Stimulated activated CD4-positive, alpha-beta T cell treated with anti-CD3 and anti-CD28 coated beads, Interleukin-15, amount 100 ng/mL, for 1 hour (primary cell): ENCODE measurements around the gene SMARCAL1.
"Not testable (repeated sequence)": the region's sequence is repeated elsewhere in the genome, so short reads cannot be mapped to it uniquely, and the experiment has no call there.

Source experiments
- DNase-seq, 2 donors: peaks; one replicate each; pipeline ENCODE4 v3.0.0-alpha.2; 2020; ENCODE audit warnings: low read depth in 1 of 2, low spot score in 1 of 2

Gene SMARCAL1

DNA sequence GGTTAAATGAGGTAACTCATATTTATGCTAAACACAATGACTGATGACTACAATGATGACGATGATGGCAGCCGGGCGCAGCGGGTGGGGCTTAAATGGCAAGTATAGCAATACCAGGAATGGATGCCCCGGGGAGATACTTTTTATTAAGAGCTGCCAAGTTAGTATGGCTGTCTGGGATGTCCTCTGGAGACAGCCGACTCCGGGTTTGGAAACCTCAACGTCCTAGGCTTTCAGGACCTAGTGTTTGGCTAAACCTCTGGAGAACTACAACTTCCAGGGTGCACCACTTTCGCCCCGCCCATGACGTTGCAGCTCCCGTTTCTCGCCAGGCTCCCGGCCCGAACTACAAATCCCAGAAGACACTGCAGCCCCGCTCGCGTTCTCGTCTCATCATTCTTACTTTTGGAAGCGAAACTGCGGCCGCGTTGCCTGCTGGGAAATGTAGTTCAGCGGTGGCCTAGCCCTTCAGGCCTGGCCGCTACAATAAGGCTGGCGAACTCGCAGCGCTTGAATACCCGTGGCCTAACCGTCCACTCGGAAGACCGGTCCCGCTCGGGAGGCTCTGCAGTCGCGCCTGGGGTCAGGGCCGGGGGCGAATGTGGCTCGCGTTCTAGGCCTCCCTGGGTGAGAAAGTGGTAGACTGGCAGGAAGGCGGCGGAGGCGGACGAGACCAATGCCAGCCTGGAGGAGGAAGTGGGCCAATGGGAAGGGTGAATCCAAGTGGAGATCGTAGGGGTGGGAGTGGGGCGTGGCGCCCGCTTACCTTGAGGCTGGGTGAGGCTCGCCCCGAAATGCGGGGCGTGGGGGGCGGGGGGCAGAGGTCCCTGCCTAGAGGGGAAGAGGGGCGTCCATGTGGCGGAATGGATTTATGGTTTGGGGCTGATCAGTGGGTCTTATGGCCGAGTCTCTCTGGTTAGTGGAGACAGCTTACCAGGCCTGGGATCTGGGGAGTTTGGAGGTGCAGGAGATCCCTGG, at the start of gene SMARCAL1:
SMARCAL1 (plus strand) TSS at position 463 of the 978 bp plus-strand sequence. CDS start 2,221 bp downstream, outside the sequence.
- DNase-seq, result peak; percentile 93 to 97

DNA sequence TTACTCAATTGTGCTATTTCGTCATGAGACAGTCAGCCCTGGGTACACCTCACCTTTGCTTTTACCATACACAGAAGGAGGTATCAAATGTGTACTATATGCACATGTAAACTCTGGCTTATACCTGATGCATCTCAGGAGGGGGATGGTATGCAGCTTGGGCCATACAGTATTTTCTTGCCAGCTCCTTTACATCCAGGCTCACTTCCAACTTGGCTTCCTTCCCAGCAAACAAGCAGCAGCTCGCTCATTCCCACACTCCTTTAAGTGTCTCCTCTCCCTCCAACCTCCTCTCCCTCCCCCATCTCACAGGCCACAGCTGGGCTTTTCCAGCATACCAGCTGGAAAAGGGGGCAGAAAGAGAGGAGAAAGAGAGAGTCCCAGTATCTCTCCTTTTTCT, 49.6 kb upstream of the SMARCAL1 start:
- DNase-seq, result no peak

DNA sequence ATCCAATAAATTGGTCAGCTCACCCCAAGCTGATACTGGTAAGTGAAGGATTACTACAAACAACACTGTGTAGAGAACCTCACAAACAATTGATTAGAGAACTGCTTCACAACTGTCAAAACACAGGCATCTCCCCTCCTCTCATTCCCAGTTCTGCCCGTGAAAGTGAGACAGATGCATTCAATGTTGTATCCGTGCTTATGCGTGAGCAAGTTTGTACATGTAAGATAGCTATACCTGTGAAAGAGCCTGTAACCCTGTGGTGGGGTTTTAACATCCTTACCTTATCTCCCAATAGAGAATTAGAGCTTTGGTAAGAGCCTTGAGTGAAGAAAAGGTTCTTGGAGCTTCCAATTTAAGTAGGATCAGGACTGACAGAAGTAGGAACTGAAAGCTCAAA, 49.1 kb upstream of the SMARCAL1 start:
- no peak for DNase-seq

DNA sequence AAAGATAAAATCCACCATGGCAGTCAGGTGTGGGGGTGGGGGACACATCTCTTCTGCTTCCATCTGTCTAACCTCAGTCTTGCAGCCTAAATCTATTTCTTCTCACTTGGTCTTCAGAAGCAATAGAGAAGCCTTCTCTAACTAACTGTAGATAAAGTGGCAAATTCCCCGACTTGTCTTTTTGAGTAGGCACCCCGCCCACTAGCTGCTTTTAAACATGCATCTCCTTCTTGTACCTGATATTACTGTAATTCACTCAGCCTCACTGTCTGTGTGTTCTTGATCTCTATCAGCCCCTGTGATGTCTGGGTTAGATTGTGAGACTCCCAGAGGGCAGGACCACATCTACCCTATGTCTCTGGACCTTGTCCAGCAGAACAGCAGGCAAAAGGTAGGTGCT, 46.8 kb upstream of the SMARCAL1 start:
- no peak for DNase-seq

DNA sequence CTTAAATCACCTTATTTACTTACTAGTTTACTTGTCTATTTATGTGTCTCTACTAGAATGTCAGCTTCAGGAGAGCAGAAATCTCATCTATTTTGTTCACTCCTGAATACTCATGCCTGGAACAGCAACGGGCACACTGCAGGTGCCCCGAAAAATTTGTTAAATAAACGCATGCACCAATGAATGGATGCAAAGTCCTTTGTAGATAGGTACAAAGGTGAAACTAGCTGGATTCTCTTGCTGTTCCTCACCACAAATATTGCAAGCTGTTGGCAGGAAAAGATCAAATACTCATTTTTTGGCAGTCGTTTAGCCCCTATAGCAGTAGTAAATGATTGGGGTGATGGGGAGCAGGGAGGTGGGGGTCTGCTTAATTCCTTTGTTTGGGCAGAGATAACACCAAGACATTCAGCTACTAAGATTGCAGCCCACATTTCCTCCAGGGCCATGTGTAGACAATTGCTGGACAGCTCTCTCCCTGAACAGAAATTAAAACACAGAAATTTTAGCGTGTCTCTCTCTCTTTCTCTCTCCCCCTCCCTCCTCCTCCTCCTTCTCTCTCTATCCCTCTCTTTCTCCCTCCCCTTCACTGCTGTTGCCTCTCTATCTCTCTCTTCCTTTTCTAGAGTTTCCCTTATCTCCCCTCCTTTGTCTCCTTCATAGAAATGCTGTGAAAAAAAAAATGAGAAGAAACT, 45.4 kb upstream of the SMARCAL1 start:
- no peak for DNase-seq

DNA sequence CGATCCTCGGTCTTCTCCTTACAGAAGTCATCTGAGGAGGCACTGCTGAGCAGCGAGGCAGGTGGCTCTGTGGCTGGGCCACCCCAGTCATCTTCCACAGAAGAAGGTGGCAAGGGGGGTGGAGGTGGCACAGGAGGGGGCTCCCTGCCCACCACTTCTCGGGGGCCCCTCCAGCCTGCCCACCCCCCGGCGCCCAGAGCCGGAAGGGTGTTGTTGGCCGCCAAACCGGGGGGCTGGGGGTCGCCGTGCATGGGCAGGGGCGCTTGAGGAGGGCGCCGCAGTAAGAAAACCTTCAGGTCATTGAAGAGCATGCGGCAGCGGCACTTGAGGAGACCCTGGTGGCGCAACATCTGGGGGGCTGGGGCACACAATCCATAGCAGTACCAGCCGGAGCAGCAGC, 42.5 kb upstream of the SMARCAL1 start:
- no peak for DNase-seq

DNA sequence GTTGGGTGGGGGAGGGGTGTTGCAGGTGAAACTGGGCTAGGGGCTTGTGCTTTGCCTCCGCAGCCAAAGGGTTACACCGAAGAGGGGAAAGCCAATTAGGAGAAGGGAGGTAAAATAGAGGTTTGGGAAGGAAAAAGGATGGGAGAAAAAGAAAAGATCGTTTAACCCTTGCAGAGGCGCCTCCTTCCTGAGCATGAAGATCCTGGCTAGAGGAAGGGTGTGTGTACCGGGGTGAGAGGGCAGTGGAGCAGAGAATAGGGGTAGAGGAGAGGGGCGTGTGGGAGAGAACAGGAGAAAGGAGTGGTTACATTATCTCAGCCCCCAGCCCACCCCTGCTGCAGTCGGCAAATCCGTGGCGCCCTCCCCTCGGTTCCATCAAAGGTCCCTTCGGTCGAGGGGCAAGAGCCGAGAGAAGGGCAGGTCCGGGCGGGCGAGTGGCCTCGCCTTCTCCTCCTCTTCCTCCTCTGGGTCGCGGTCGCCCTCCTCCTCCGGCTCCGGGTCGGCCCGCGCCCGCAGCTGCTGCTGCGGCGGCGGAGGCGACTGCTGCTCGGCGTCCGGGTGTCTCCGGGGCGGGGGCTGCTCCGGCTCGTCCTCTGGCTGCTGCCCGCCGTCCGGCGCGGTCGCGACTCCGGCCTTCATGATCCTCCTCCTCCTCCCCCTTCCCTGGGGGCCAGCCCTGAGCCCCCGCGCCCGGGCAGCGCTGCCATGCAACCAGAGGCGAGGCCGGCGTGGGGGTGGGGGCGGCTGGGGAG, 41.1 kb upstream of the SMARCAL1 start:
- DNase-seq, result no peak

DNA sequence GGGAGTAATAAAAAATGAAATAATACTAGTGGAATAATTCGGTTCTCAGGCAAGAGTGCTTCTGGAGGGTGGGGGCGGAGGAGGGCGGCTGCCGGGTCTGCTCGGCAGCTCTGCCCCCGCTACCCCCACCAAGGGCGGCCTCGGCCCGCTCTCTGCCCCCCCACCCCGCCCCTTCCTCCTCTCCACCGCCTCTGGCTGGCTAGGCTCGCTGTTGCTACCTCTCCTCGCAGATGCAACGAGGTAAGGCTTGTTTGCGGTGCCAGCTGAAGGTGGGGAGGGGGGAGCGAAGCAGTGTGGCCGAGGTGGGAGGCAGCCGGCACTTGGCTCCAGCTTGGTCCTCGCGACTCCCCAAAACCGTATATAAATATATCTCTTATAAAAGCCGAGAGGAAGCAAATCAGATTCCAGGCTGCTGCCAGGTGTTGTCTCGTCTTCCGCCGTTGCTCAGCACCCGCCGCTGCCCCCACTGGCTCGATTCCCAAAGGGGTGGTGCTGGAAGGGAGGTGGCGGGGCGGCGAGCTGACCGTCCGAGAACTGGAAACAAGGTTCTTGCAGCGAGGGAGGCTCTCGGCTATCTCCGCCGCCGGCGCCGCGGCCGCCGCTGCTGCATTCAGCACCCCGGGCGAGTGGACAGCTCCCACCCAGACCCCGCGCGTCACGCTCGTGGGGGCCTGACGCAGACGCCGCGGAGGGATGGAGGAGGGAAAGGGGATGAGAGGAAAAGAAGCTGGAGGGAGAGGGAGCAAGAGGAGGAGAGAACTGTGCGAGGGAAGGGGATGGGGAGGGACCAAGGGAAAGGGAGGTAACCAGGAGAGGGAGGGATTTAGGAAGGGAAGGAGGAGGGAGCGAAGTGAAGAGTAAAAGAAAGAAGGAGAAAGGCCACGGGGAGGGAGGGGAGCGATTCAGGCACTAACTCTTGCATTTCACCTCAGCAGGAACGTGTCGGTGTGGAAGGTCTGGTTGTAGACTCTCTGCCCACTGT, 40.3 kb upstream of the SMARCAL1 start, which contains the start of gene MARCHF4:
MARCHF4 (minus strand) TSS at position 763 of the 982 bp plus-strand sequence. CDS start 2,223 bp downstream, outside the sequence.
- peak; percentile 23 to 62 for DNase-seq

DNA sequence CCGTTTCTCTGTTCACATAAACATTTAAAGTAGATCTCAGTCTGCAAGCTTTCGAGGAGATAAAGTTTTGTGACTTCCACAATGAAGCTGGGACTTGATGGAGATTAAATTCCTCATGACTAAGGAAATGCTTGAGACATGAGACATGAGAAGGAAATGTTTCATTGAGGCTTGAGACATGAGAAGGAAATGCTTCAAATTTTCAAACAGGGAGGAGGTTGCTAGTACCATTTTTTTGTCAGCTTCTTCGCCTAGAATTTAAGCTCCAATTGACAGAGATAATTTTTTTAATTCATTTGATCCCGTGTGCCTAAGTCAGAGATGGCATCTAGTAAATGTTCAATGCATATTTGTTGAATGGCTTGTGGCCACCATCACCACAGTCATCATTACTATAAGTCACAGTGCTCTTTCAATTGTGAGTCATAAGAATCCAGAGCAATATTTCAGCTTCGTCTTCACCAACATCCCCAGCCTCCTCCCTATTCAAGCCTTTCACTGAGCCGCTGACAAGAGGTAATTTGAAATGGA, 39.5 kb upstream of the SMARCAL1 start:
- no peak for DNase-seq

DNA sequence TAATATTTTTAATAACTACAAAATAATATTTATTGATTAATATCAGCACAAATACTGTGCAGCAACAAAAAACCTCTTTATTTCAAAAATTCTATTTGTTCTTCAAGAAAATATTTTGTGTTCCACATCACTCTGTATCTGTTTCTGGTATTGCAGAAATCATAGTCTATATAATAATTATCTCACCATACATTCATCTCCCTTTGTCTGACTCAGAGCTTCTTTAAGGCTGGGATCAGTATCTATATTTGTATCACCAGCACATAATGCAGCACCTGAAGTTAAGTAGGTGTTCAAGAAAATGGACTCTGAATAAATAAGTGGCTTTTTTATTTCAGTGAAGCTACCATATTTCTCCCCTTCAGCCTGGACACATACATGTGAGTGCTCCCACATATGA, 38.4 kb upstream of the SMARCAL1 start:
- DNase-seq, result no peak

DNA sequence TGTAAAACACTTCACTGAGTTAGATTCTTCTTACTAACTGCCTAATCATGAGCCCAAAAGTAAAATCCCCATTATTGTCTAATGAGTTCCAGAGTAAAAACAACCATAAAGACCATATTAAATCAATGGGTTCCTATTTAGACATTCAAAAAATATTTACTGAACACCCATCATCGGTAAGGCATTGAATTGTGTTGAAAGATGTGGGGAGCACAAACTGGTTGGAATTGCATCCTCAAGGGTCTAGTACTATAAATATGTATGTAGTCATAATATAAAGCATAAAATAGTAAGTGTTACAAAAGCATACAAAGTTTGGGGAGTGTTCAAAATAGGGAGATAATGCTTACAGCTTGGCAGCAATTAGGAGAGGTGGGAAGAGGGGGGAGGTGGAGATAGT, 37.0 kb upstream of the SMARCAL1 start:
- DNase-seq, result no peak

DNA sequence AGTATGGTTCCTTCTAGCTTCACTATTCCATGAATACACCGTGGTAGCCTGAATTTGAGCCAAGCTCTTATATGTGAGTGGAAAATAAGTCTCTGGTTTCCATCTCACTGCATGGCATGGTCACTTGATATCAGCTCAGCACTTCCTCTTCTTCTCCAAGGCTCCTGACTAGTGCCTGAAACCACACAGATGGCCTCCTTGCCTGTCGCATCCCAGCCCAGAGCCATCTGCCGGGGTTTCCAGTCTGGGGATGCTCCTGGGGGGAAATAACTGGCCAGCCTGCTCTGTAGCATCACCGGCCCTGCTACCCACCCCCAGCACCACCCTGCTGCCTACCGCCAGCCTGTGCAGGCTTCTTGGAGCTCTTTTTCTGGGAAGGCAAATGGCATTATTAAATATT, 32.3 kb upstream of the SMARCAL1 start:
- no peak for DNase-seq

DNA sequence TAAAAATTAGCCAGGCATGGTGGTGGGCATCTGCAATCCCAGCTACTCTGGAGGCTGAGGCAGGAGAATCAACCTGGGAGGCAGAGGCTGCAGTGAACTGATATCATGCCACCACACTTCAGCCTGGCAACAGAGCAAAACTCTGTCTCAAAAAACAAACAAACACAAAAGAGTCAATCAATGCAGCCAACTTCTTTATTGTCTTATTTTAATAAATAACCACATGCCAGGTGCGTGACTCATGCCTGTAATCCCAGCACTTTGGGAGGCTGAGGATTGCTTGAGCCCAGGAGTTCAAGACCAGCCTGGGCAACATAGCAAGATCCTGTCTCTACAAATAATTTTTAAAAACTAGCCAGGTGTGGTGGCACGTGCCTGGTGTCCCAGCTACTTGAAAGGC, 27.9 kb upstream of the SMARCAL1 start:
- not testable (repeated sequence) for DNase-seq

DNA sequence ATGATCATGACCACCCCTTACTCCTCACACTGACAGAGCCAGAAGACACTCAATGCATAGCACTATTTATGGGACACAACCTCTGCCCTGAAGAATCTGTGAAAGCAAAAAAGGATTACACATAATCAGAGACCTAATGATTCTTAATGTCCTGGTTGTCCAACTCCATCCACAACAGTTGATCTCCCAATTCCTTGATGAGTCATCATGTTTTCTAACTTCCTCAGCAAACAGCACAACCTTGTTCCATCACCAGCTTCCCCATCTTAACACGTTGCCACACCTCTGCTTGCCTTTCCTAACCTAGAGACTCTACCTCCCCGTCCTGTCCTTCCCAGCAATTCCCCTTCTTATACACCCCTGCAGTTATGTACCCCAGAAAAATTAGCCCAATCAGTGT, 26.8 kb upstream of the SMARCAL1 start:
- no peak for DNase-seq

DNA sequence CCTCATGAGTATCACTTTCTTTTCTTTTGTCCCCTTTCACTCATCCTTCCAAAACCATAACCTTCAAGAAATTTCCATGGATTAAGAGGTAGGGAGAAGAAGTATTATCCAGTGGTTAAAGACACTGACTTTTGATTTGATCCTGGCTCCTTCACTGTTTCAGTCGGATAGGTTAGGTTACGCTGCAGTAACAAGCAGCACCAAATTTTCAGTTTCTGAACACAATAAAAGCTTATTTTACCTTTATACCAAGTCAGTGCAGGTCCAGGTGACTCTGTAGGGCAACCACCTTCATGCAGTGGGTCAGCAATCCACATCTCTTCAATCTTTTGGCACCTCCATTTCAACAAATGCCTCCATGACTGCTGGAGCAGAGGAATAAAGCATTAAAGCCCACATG, 25.0 kb upstream of the SMARCAL1 start:
- no peak for DNase-seq

DNA sequence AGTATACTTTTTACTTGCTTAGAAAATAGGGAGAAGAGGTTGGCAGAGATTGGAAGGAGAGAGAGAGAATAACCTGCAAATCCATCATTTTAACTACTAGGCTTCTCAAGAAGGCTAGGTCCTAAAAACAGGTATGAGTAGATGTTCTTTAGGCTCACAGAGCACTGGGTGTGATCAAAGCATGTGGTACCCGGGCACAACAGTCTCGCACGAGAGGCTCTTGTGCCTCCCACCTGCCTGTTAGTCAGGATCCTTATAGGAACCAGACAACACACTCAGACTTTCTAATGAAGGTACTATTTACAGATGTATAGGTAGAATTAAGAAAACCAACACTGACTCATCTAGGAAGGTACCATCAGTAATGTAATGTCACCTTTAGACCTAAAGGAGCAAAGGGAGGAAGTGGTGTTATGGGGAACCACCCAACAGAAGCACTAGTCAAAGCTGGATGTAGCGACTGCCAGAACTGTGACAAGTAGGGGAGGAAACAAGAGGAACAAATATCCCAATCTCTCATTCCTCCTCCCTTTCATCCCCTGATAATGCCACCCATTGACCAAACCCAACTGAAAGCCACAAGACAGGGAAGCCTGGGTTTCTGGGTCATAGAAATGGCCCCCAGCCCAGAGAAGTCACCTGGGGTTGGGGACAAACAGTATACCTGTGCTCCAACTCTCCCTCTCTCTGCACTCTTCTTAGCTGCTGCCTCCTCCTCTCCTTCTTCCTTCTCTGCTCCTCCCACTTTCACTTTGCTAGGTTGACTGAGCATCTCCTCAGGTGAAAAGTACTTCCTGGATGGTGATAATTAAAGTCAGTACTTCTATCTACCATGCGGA, 24.0 kb upstream of the SMARCAL1 start:
- peak in 1 of 2 donors; percentile 11 for DNase-seq

DNA sequence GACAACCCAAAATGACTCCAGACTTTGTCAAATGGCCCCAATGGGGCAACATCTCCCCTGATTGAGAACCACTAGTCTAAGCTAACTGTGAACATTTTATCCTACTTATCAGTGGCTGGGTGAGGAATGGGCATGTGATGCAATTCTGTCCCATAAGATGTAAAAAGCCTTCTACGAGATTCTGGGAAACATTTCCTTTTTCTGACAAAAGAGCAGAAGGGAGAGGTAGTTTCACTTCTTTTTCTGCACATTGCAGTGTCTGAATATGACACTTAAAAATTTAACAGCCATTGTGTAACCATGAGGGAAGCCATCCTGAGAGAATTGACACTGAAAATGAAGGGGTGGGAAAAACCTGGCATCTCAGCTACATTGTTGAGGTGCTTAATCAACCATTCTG, 22.7 kb upstream of the SMARCAL1 start:
- no peak for DNase-seq

DNA sequence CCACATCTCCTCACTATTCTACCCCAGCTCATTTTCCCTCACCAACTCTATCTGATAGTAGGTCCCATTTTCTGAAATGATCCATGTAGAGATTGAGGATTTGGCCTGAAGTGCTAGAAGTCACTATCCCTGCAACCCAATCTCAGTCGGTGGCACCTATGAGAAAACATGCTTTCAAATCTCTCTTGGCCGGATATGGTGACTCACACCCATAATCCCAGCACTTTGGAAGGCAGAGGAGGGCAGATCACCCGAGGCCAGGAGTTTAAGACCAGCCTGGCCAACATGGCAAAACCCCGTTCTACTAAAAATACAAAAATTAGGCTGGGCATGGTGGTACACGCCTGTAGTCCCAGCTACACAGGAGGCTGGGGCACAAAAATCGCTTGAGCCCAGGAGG, 20.9 kb upstream of the SMARCAL1 start:
- no peak for DNase-seq

DNA sequence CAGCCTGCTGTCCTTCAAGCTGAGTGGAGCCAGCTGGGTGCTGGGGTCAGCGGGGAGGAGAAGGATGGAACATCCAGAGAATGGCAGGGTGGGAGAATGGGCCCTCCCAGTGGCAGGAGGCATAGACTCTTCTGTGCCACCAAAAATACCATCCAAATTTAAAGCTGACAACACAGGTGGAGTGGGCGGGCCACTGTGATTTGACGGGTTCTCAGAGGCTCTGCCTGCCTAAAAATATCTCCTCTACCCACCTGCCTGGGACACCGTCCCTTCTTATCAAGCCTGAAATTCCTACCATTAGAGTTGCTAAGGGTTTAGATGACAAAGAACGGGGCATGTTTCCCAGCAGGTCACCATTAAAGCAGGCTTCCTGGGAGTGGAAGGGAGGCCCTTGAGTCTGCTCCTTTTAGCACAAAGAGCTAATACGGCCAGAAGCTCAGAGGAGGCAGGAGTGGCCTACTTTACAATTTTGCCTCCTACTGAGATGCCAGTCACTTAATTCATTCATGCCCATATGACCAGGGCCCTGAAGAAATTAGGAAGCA, 20.2 kb upstream of the SMARCAL1 start:
- DNase-seq, result no peak
